Measurements from ENCODE around the gene CYB561. TPM values are rescaled to one million over a fixed set of nuclear protein-coding genes. Genes with fewer than 3 reads are reported as not detected.

The CYB561 gene
- total RNA-seq, 1 donor from 2014 or later, result 8.1 TPM

DNA sequence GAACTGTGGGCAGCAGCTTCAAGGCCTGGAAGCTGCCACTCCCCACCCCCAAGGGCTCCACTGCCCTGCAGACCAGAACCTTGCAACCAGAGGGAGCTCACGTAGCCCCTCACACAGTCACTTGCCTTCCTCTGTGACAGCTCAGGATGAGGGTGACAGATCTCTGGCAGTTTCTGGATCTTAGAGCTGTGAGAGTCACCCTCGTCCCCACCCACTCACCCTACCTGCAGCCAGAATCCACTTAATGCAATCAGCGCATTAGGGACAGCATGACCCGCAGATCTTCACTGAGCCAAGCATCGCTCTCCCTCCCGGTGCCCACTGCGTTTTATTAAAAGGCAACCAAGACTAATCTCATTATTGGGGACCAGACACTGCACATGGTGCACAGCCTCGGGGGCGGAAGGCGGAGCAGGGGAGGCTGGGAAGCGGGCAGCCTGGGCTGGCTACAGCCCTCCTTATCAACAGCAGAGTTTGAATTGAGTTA, 3.5 kb downstream of the CYB561 start:
- FAIRE-seq, result no peak

DNA sequence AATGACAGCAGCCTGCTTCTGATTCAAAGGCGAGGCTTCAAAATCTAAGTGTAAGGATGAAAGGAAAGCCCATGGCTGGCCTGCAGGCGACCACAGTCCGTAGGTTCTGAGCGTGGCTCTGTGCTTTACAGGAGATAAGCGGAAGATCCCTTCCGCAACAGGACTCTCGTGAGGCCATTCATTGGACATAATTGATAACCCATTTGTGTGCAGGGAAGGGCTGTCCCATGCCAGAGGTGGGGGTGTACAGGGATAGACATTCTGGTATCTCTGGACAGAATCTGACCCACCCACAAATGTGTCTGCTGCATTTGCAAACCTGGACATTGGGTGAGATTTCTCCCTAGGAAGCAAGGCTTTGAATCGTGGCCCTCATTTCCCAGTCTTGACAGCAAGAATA, 4.0 kb downstream of the CYB561 start:
- H3K9me3 ChIP-seq (ENCODE audit: insufficient read depth, low read depth, low read length), result no peaks in the 10 kb centered on the region
- no peak for FAIRE-seq
- no peak for DNase-seq (ENCODE audit: low read depth)
- no peak for TF ChIP-seq EZH2 (IDR thresholded peaks at IDR 0.05; ENCODE audit: insufficient read depth, low read length)
- TF ChIP-seq, protein P1, sequence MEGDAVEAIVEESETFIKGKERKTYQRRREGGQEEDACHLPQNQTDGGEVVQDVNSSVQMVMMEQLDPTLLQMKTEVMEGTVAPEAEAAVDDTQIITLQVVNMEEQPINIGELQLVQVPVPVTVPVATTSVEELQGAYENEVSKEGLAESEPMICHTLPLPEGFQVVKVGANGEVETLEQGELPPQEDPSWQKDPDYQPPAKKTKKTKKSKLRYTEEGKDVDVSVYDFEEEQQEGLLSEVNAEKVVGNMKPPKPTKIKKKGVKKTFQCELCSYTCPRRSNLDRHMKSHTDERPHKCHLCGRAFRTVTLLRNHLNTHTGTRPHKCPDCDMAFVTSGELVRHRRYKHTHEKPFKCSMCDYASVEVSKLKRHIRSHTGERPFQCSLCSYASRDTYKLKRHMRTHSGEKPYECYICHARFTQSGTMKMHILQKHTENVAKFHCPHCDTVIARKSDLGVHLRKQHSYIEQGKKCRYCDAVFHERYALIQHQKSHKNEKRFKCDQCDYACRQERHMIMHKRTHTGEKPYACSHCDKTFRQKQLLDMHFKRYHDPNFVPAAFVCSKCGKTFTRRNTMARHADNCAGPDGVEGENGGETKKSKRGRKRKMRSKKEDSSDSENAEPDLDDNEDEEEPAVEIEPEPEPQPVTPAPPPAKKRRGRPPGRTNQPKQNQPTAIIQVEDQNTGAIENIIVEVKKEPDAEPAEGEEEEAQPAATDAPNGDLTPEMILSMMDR (IDR thresholded peaks at IDR 0.05; ENCODE audit: insufficient read depth, low read depth, low read length), result no peak
- no peaks in the 10 kb centered on the region for H3K27me3 ChIP-seq (ENCODE audit: insufficient read depth, low read length)
- no peak overlapping the region for H3K4me3 Mint-ChIP-seq (ENCODE audit: unreplicated experiment)
- no peaks in the 10 kb centered on the region for H3K36me3 Mint-ChIP-seq (ENCODE audit: low read depth, unreplicated experiment)
- peaks cover 11% of the 10 kb centered on the region for H3K4me1 ChIP-seq (ENCODE audit: insufficient read depth, low read length)
- no peak overlapping the region for H2AFZ ChIP-seq (ENCODE audit: low read depth, low read length)
- H3K27me3 Mint-ChIP-seq (ENCODE audit: low read depth, unreplicated experiment), result peaks cover 12% of the 10 kb centered on the region
- H3K4me1 Mint-ChIP-seq (ENCODE audit: low read depth, unreplicated experiment), result peaks cover 6% of the 10 kb centered on the region
- H3K9me3 Mint-ChIP-seq (ENCODE audit: unreplicated experiment), result no peaks in the 10 kb centered on the region
- H3K36me3 ChIP-seq (ENCODE audit: insufficient read depth, low read length), result no peaks in the 10 kb centered on the region
- no peaks in the 10 kb centered on the region for H4K20me1 ChIP-seq (ENCODE audit: insufficient read depth, low read length)
- no peak overlapping the region for H3K9ac ChIP-seq (ENCODE audit: low read length)
- H3K79me2 ChIP-seq (ENCODE audit: insufficient read depth, low read length), result no peaks in the 10 kb centered on the region
- H3K27ac ChIP-seq (ENCODE audit: low read depth, low read length), result no peak overlapping the region
- H3K27ac Mint-ChIP-seq (ENCODE audit: unreplicated experiment), result no peak overlapping the region
- H3K4me3 ChIP-seq (ENCODE audit: insufficient read depth, low read depth, low read length), result no peak overlapping the region
- no peak overlapping the region for H3K4me2 ChIP-seq (ENCODE audit: low read length)

More for the DNA sequence above, 3.5 kb downstream of the CYB561 start:
- H3K27ac Mint-ChIP-seq (ENCODE audit: unreplicated experiment), result no peak overlapping the region
- peaks cover 6% of the 10 kb centered on the region for H3K4me1 Mint-ChIP-seq (ENCODE audit: low read depth, unreplicated experiment)
- no peaks in the 10 kb centered on the region for H4K20me1 ChIP-seq (ENCODE audit: insufficient read depth, low read length)
- no peaks in the 10 kb centered on the region for H3K9me3 ChIP-seq (ENCODE audit: insufficient read depth, low read depth, low read length)
- no peaks in the 10 kb centered on the region for H3K9me3 Mint-ChIP-seq (ENCODE audit: unreplicated experiment)
- peaks cover 14% of the 10 kb centered on the region for H3K4me1 ChIP-seq (ENCODE audit: insufficient read depth, low read length)
- H3K27ac ChIP-seq (ENCODE audit: low read depth, low read length), result no peak overlapping the region
- H3K27me3 Mint-ChIP-seq (ENCODE audit: low read depth, unreplicated experiment), result peaks cover 12% of the 10 kb centered on the region
- TF ChIP-seq, protein P1 (IDR thresholded peaks at IDR 0.05; ENCODE audit: insufficient read depth, low read depth, low read length), result no peak
- TF ChIP-seq EZH2 (IDR thresholded peaks at IDR 0.05; ENCODE audit: insufficient read depth, low read length), result no peak
- no peaks in the 10 kb centered on the region for H3K27me3 ChIP-seq (ENCODE audit: insufficient read depth, low read length)
- no peak overlapping the region for H2AFZ ChIP-seq (ENCODE audit: low read depth, low read length)
- H3K4me3 ChIP-seq (ENCODE audit: insufficient read depth, low read depth, low read length), result no peak overlapping the region
- H3K4me3 Mint-ChIP-seq (ENCODE audit: unreplicated experiment), result no peak overlapping the region
- no peaks in the 10 kb centered on the region for H3K79me2 ChIP-seq (ENCODE audit: insufficient read depth, low read length)
- no peaks in the 10 kb centered on the region for H3K36me3 ChIP-seq (ENCODE audit: insufficient read depth, low read length)
- no peak overlapping the region for H3K9ac ChIP-seq (ENCODE audit: low read length)
- no peaks in the 10 kb centered on the region for H3K36me3 Mint-ChIP-seq (ENCODE audit: low read depth, unreplicated experiment)
- no peak overlapping the region for H3K4me2 ChIP-seq (ENCODE audit: low read length)
- no peak for DNase-seq (ENCODE audit: low read depth)

DNA sequence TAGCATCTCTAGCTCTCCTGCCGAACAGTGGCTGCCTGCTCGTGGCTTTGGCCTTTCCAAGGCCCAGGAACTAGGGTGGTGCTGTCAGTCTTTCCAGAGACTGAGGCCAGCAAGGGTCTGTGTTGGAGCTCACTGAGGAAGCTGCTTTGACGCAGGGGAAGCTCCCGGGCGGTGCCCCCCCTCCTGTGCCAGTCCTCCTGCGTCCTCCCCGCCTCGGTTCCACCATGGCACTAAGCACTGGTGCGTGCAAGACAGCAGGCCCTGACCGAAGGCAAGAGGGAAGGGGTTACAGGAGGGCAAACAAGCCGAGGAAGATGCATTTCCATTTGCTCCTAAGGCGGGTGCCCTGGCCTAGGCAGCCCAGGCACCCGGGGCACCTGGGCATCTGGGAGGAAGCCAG, 4.5 kb downstream of the CYB561 start:
- Histone ChIP-seq H3K79me2 (ENCODE audit: insufficient read depth, low read length) (no peaks in the 10 kb centered on the region), H3K9ac (ENCODE audit: low read length) (no peak overlapping the region), H3K27me3 (ENCODE audit: insufficient read depth, low read length) (no peaks in the 10 kb centered on the region), H3K27ac (ENCODE audit: low read depth, low read length) (no peak overlapping the region), H4K20me1 (ENCODE audit: insufficient read depth, low read length) (no peaks in the 10 kb centered on the region), H3K9me3 (ENCODE audit: insufficient read depth, low read depth, low read length) (no peaks in the 10 kb centered on the region), H3K4me1 (ENCODE audit: insufficient read depth, low read length) (peaks cover 7% of the 10 kb centered on the region), H3K4me3 (ENCODE audit: insufficient read depth, low read depth, low read length) (no peak overlapping the region), H2AFZ (ENCODE audit: low read depth, low read length) (no peak overlapping the region), H3K4me2 (ENCODE audit: low read length) (no peak overlapping the region), H3K36me3 (ENCODE audit: insufficient read depth, low read length) (no peaks in the 10 kb centered on the region)
- Mint-ChIP-seq H3K4me1 (ENCODE audit: low read depth, unreplicated experiment) (peaks cover 6% of the 10 kb centered on the region), H3K36me3 (ENCODE audit: low read depth, unreplicated experiment) (no peaks in the 10 kb centered on the region), H3K4me3 (ENCODE audit: unreplicated experiment) (no peak overlapping the region), H3K27me3 (ENCODE audit: low read depth, unreplicated experiment) (peaks cover 12% of the 10 kb centered on the region), H3K9me3 (ENCODE audit: unreplicated experiment) (no peaks in the 10 kb centered on the region), H3K27ac (ENCODE audit: unreplicated experiment) (no peak overlapping the region)
- TF ChIP-seq EZH2 (IDR thresholded peaks at IDR 0.05; ENCODE audit: insufficient read depth, low read length), result no peak
- TF ChIP-seq, protein P1 (IDR thresholded peaks at IDR 0.05; ENCODE audit: insufficient read depth, low read depth, low read length), result no peak
- no peak for FAIRE-seq
- no peak for DNase-seq (ENCODE audit: low read depth)
